ENCODE measurements around the gene GJE1.

- TF ChIP-seq, protein P1, sequence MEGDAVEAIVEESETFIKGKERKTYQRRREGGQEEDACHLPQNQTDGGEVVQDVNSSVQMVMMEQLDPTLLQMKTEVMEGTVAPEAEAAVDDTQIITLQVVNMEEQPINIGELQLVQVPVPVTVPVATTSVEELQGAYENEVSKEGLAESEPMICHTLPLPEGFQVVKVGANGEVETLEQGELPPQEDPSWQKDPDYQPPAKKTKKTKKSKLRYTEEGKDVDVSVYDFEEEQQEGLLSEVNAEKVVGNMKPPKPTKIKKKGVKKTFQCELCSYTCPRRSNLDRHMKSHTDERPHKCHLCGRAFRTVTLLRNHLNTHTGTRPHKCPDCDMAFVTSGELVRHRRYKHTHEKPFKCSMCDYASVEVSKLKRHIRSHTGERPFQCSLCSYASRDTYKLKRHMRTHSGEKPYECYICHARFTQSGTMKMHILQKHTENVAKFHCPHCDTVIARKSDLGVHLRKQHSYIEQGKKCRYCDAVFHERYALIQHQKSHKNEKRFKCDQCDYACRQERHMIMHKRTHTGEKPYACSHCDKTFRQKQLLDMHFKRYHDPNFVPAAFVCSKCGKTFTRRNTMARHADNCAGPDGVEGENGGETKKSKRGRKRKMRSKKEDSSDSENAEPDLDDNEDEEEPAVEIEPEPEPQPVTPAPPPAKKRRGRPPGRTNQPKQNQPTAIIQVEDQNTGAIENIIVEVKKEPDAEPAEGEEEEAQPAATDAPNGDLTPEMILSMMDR (IDR thresholded peaks at IDR 0.05), result no peak
- TF ChIP-seq POLR2AphosphoS5 (IDR thresholded peaks at IDR 0.05) (no peak), POLR2A (IDR thresholded peaks at IDR 0.05) (no peak)
Observed at GRCh38 chr6:142117366-142117765, 15.4 kb upstream of the GJE1 start.

Measured in prostate gland (tissue), 2 donors.